ENCODE data around the gene COL8A2.

DNA sequence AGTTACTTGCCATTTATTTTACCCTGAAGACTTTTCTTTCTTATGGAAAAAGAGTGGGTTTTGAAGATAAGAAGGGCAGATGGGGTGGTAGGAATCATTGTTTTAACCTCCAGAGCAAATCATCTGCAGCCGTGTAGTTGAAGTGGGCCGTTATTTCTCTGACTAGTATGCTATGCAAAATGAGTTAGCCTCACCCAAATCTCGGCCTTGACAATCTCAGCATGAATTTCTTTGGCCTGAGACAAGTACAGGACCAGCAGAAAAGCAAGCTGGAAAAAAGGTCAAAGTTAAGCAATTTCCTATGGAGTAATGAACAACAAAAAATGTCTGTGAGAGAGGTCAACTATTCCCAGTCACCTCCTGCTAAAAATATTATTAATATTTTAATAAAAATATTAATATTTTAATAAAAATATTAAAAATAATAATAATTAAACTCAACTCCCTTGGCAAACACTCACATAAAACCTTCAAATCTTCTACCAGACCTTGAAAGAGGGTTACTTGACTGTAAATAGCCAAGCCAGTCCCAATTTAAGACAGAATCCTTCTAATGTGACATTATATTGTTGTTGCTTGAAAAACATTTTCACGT, 47.9 kb downstream of the COL8A2 start:
- no peak for TF ChIP-seq EZH2 (IDR thresholded peaks at IDR 0.05; ENCODE audit: borderline replicate concordance, low read length)
- TF ChIP-seq, protein P1, sequence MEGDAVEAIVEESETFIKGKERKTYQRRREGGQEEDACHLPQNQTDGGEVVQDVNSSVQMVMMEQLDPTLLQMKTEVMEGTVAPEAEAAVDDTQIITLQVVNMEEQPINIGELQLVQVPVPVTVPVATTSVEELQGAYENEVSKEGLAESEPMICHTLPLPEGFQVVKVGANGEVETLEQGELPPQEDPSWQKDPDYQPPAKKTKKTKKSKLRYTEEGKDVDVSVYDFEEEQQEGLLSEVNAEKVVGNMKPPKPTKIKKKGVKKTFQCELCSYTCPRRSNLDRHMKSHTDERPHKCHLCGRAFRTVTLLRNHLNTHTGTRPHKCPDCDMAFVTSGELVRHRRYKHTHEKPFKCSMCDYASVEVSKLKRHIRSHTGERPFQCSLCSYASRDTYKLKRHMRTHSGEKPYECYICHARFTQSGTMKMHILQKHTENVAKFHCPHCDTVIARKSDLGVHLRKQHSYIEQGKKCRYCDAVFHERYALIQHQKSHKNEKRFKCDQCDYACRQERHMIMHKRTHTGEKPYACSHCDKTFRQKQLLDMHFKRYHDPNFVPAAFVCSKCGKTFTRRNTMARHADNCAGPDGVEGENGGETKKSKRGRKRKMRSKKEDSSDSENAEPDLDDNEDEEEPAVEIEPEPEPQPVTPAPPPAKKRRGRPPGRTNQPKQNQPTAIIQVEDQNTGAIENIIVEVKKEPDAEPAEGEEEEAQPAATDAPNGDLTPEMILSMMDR (IDR thresholded peaks at IDR 0.05; ENCODE audit: low read length): no peak

Data from OCI-LY1 (cell line).